Fibroblast of lung (primary cell): ENCODE results near the gene TMEM132C.
"Not testable (repeated sequence)": the region's sequence is repeated elsewhere in the genome, so short reads cannot be mapped to it uniquely, and the experiment has no call there.

ENCODE experiments used
- EZH2 ChIP-seq: IDR thresholded peaks from 2 replicates; pipeline ENCODE4 v1.5.1; 2012; ENCODE audit warnings: low read length, control low read depth, mild to moderate bottlenecking; ENCODE audit errors: missing control alignments
- TF ChIP-seq, protein P1 (sequence below), 2 donors: IDR thresholded peaks in 1 of 2; conservative IDR thresholded peaks in 1 of 2; 1 replicate in 1 of 2; 2 replicates in 1 of 2; pipeline ENCODE4 v1.5.1; 2011 to 2012; ENCODE audit warnings: low read length in 2 of 2, control low read depth in 1 of 2, inconsistent platforms in 1 of 2, low read depth in 1 of 2, mild to moderate bottlenecking in 1 of 2

DNA sequence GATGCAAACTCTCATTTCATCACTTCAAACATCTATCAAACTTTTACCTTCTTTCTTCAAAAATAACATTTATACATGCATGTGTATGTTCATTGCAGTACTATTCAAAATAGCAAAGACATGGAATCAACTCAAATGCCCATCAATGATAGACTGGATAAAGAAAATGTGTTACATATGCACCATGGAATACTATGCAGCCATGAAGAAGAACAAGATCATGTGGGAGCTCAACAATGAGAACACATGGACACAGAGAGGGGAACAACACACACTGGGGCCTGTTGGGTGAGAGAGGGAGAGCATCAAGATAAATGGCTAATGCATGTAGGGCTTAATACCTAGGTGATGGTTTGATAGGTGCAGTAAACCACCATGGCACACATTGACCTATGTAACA, 13.1 kb upstream of the TMEM132C start:
- TF ChIP-seq, protein P1, sequence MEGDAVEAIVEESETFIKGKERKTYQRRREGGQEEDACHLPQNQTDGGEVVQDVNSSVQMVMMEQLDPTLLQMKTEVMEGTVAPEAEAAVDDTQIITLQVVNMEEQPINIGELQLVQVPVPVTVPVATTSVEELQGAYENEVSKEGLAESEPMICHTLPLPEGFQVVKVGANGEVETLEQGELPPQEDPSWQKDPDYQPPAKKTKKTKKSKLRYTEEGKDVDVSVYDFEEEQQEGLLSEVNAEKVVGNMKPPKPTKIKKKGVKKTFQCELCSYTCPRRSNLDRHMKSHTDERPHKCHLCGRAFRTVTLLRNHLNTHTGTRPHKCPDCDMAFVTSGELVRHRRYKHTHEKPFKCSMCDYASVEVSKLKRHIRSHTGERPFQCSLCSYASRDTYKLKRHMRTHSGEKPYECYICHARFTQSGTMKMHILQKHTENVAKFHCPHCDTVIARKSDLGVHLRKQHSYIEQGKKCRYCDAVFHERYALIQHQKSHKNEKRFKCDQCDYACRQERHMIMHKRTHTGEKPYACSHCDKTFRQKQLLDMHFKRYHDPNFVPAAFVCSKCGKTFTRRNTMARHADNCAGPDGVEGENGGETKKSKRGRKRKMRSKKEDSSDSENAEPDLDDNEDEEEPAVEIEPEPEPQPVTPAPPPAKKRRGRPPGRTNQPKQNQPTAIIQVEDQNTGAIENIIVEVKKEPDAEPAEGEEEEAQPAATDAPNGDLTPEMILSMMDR (conservative IDR thresholded peaks at IDR 0.05 in 1 of 2, IDR thresholded peaks at IDR 0.05 in 1 of 2; ENCODE audit: low read depth in 1 of 2, low read length in 2 of 2), result not testable (repeated sequence)
- TF ChIP-seq EZH2, result not testable (repeated sequence)
